GM12892 (cell line): ENCODE data around the gene ESR1.
"Not testable (repeated sequence)": the region's sequence is repeated elsewhere in the genome, so short reads cannot be mapped to it uniquely, and the experiment has no call there.

ENCODE experiments used
- DNase-seq: peaks from one replicate; pipeline ENCODE4 v3.0.0; 2011; ENCODE audit not compliant: insufficient read length
- FAIRE-seq: peaks from 2 replicates; lab custom pipeline; 2011; peaks lifted over from hg19 to GRCh38; lab: Jason Lieb, UNC
- POLR2A ChIP-seq: IDR thresholded peaks from 2 replicates; pipeline ENCODE4 v1.6.1; 2011; ENCODE audit warnings: low read depth, low read length, control low read depth
- POLR2AphosphoS5 ChIP-seq: IDR thresholded peaks from 2 replicates; pipeline ENCODE4 v1.6.1; 2011; ENCODE audit warnings: low read depth, low read length, control low read depth
- TAF1 ChIP-seq: IDR thresholded peaks from 2 replicates; pipeline ENCODE4 v1.6.1; 2011; ENCODE audit warnings: low read depth, mild to moderate bottlenecking, control low read depth, low read length, borderline replicate concordance

ESR1 gene

DNA sequence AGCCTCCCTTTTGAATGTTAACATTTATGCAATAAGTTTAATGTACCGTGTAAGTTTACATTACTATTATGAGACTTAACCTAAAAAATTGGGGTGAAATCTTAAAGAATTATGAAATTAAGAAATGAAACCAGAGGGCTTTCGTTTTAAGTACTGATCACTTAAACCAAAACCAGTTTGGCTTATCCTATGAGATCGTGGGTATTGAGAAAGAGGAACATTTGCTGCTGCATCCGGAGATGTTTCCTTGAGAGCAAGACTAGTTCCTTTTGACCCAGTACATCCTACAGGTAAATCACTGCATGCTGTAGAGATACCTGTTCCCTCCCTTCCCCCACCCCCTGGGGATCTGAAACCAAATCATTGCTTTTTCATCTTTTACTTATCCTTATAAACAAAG, 201.3 kb downstream of the ESR1 start:
- TF ChIP-seq POLR2A (no peak), TAF1 (no peak), POLR2AphosphoS5 (no peak)
- no peak for FAIRE-seq
- DNase-seq: no peak

DNA sequence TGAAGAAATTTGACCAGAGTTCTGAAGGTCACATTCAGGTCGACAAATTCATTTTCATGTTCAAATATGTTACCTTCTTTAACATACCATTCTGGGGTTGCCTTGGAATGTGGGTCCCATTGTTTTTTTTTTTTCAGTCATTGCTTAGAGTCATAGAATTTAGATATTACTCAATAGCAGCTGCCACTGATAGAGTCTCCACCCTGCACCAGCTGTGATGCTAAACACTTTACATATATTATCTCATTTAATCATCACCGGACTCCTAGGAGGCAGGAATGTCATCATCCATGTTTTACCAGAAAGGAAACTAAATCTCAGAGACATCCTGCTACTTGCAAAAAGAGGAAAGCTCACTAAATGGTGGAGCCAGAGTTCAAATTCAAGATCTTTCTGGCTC, 204.7 kb downstream of the ESR1 start:
- no peak for FAIRE-seq
- DNase-seq: no peak
- TF ChIP-seq POLR2A (no peak), POLR2AphosphoS5 (no peak), TAF1 (no peak)

DNA sequence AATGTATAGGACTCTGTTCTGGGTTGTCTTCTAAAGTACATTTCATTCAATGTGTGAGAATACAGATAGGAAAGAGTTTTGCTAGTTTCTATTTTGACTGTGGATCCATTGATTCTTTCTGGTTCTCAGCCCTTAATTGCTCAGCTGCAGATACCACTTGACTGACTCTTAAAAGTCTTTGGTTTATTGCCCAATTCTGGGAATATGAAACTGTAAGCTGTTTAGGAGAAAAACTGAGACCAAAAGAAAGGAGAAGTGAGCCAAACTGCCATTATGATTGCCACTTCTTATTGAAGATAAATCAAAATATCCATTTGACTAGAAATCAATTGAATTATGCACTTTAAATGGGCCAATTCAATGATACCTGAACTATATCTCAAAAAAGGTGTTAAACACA, 211.4 kb downstream of the ESR1 start:
- FAIRE-seq (no peak), DNase-seq (no peak)
- TF ChIP-seq POLR2AphosphoS5 (no peak), POLR2A (no peak), TAF1 (no peak)

DNA sequence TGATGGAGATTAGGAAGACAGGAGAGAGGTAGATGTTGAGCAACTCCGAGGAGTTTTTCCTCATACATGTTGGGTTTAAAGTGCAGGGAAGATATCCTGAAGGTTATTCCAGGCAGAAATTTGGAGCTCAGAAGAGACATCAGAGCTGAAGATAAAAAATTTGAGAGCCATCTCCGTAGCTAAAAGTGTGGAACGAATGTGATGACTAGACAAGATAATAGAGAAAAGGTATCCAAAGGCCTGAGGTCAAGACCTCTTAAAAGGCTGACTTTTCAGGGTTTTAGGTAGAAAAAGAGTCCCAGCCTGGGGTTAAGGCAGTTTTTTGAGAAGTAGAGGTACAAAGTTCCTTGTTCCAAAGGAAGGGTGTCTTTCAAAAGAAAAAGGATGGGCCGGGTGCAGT, 214.8 kb downstream of the ESR1 start:
- TF ChIP-seq TAF1: no peak
- no peak for TF ChIP-seq POLR2A
- TF ChIP-seq POLR2AphosphoS5: no peak
- DNase-seq (no peak), FAIRE-seq (no peak)

DNA sequence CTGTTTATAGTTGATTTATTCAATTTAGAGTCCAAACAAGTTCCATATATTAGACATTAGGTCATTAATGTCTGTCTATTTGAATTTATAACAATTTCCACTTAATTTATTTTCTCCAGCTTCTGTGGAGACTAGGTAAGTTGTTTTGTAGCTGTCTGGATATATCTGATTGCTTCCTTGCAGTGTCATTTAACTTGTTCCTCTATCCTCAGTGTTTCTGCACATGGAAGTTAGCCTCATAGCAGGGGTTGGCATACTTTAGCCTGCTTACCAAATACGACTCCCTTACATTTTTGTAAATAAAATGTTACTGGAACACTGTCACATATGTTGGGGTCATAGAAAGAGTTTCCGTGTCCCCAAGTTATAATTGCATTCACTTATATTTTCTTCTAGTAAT, 216.1 kb downstream of the ESR1 start:
- TF ChIP-seq POLR2A: no peak
- no peak for TF ChIP-seq POLR2AphosphoS5
- TF ChIP-seq TAF1: no peak
- DNase-seq (no peak), FAIRE-seq (no peak)

DNA sequence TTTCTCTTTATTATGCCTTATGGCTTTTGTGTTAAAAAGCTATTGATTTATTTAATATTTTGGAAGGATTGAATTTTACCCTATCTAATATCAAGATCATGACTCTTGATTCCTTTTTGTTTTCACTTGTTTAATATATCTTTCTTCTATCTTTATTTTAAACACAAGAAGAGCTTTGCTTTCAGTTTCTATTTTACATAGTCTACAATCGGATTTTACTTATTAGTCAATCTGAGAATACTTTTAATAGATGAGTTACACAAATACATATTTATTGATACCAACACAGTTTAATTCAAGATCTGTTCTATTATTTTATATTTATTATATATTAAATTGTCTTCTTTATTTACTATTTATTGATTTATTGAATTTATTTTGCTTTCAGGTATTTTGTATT, 218.8 kb downstream of the ESR1 start:
- no peak for TF ChIP-seq TAF1
- no peak for TF ChIP-seq POLR2AphosphoS5
- no peak for TF ChIP-seq POLR2A
- FAIRE-seq (no peak), DNase-seq (no peak)

DNA sequence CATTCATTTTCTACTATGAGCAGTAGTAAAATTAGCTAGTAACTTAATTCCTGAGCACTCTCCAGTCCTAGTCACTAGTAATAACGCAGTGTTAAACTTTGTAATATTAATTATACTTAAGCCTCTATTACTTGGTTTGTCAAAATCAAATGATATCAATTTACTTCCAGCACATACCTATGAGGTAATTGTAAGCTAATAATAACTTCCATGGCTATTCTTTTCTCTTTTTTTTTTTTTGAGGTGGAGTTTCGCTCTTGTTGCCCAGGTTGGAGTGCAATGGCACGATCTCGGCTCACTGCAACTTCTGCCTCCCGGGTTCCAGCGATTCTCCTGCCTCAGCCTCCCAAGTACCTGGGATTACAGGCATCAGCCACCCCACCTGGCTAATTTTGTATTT, 219.3 kb downstream of the ESR1 start:
- not testable (repeated sequence) for FAIRE-seq, DNase-seq

DNA sequence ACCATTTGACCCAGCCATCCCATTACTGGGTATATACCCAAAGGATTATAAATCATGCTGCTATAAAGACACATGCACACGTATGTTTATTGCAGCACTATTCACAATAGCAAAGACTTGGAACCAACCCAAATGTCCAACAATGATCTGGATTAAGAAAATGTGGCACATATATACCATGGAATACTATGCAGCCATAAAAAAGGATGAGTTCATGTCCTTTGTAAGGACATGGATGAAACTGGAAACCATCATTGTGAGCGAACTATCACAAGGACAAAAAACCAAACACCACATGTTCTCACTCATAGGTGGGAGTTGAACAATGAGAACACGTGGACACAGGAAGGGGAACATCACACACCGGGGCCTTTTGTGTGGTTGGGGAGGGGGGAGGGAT, 226.3 kb downstream of the ESR1 start:
- not testable (repeated sequence) for FAIRE-seq, DNase-seq

DNA sequence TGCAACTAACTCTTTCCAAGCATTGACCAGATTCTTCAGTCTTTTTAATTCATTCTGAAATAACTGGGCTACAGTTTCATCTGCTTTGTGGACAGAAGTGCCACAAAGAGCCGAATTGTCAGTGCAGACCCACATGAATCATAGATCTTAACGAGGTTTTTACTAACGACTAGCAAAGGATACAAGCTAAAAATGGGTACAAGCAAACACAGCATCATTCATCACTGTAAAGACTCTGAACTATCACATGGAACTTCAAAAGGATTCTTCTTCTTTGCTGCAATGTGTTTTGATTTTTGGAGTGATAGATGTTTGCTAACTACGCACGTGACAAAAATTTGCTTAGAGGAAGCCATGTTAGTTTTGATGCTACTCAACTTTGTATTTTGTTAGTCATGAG, 227.1 kb downstream of the ESR1 start:
- FAIRE-seq: no peak
- no peak for DNase-seq
- TF ChIP-seq TAF1 (no peak), POLR2AphosphoS5 (no peak), POLR2A (no peak)

DNA sequence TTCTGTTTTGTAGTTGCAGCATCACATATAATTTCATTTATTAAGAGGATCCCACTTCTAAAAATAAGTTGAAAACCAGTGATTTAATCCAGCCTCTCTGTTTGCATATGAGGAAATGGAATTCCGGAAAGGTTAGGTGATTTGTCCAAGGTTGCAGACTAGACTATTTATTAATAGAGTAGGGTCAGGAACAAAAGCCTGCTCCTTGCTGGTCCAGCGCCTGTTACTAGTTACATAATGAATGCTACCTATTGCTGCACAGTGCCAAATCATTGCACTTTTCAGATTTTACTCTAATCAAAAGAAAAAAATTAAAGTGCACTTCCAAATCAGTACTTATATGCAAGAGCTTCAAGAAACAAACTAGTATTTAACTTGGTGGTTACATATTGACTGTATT, 238.6 kb downstream of the ESR1 start:
- FAIRE-seq (no peak), DNase-seq (no peak)
- TF ChIP-seq TAF1 (no peak), POLR2A (no peak), POLR2AphosphoS5 (no peak)

DNA sequence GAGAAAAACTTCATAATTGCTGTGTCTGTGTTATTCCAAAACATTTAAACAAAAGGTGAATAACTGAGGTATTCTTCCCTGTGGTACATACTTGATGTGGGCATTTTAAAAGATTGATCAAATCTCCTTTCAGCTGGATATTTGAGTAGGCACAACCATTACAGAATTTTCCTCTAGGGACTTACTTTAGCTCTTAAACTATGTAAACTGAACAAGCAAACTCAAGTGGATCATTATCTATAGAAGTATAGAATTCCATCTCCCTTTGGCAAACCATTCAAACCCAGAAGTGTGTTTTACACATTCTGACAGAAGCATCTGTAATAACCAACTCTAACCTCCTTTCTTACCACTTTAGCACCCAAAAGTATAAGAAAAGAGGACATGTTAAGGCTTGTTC, 241.4 kb downstream of the ESR1 start:
- DNase-seq: no peak
- FAIRE-seq: no peak
- no peak for TF ChIP-seq POLR2A
- TF ChIP-seq TAF1: no peak
- no peak for TF ChIP-seq POLR2AphosphoS5

DNA sequence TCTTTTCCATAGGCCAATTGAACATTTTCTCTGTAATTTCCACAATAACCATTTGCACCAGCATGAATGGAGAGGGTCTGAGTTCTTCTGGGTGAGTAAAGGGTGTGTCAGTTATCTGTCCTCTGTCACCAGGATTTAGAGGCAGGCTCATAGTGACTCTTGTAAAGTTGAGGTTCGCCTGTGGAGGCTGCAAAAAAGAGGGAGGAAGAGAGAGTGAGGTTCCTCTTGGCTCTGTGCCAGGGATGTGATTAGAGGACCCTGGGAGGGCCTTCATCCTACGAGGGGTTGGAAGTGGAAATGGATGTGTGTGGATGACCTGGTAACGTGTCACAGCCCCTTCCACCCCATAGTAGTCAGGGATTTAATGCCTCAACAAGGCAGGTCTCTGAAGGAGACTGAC, 242.0 kb downstream of the ESR1 start:
- TF ChIP-seq POLR2AphosphoS5 (no peak), POLR2A (no peak), TAF1 (no peak)
- no peak for FAIRE-seq

DNA sequence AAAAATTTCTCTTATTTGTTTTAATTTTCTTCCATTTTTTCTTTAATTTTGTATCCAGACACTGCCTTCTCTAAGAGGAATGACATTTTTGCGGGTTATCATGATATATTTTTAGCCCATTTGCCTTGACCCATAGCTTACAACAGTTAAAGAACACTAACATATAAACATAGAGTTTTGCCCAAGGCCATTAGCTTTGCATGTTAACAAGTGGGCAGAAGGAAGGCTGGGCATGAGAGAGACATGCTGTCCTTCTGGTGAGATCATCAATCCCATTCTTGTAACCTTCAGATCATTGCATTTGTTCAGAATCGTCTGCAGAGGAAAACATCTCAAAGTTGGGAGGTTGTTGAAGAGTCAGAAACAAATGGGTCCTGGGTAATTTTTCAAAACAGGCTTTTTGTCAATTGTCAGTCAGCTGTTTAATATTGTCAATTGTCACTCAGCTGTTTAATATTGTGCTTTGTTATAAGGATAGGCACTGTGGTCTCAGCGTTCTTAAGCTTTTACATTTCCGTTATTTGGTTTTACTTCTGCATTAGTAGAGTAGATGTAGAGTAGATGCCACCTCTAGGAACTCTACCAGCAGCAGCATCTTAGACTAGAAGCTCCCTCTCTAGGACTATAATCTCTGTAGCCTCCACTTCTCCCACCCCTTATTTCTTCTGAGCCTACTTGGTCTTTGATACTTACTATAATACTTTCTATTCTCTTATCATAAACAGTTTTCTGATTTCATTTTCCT, 243.1 kb downstream of the ESR1 start:
- DNase-seq (no peak), FAIRE-seq (no peak)
- TF ChIP-seq TAF1: no peak
- no peak for TF ChIP-seq POLR2A
- no peak for TF ChIP-seq POLR2AphosphoS5

More for the DNA sequence above, 242.0 kb downstream of the ESR1 start:
- DNase-seq: no peak
